Activated CD4-positive, alpha-beta memory T cell treated with anti-CD3 and anti-CD28 coated beads for 36 hours (primary cell): Measurements from ENCODE around the gene IL11. TPM values are rescaled to one million over a fixed set of nuclear protein-coding genes. Genes with fewer than 3 reads are reported as not detected.

Experiments
- total RNA-seq, 2 experiments: library from RNA; stranded (reverse); gene quantifications; one replicate each; pipeline ENCODE4 v1.2.3, GENCODE V29; 2021

IL11 gene
- total RNA-seq, 2 experiments from 2014 or later, result 0.17 to 0.39 TPM

Other genes with a start within 250 kb of the IL11 start
- not detected for gene TNNT1, start 221.3 kb downstream of the IL11 start, total RNA-seq
- not detected for gene TNNI3, start 212.7 kb downstream of the IL11 start, total RNA-seq
- not detected for gene DNAAF3, start 203.8 kb downstream of the IL11 start, total RNA-seq
- under 1 TPM in 1 of 2 experiments, not detected in 1; 0.22 TPM for gene SYT5, start 190.2 kb downstream of the IL11 start, total RNA-seq
- not detected for gene PTPRH, start 161.0 kb downstream of the IL11 start, total RNA-seq
- 1 to 10 TPM; 4.8 to 6.5 TPM for gene TMEM86B, start 141.7 kb downstream of the IL11 start, total RNA-seq
- gene PPP6R1, start 111.4 kb downstream of the IL11 start, total RNA-seq, result 100 to 1,000 TPM; 180 to 200 TPM
- gene HSPBP1, start 90.4 kb downstream of the IL11 start, total RNA-seq, result 10 to 100 TPM; 45.0 to 45.4 TPM
- gene BRSK1, start 86.5 kb downstream of the IL11 start, total RNA-seq, result 1 to 10 TPM; 3.3 to 5.6 TPM
- not detected for gene TMEM150B, start 45.1 kb downstream of the IL11 start, total RNA-seq
- 10 to 100 TPM; 34.2 to 35.2 TPM for gene KMT5C, start 30.6 kb downstream of the IL11 start, total RNA-seq
- under 1 TPM; 0.15 to 0.81 TPM for gene COX6B2, start 15.7 kb downstream of the IL11 start, total RNA-seq
- not detected for gene GARIN5B, start 7.2 kb downstream of the IL11 start, total RNA-seq
- not detected for gene TMEM190, start 6.4 kb upstream of the IL11 start, total RNA-seq
- 1 to 10 TPM; 6.3 to 7.0 TPM for gene TMEM238, start 13.8 kb upstream of the IL11 start, total RNA-seq
- gene RPL28, start 15.5 kb upstream of the IL11 start, total RNA-seq, result 1,000 to 10,000 TPM; 2,630 to 2,642 TPM
- gene UBE2S, start 37.3 kb upstream of the IL11 start, total RNA-seq, result 100 to 1,000 TPM; 267 to 275 TPM
- gene SHISA7, start 72.8 kb upstream of the IL11 start, total RNA-seq, result not detected
- 10 to 100 TPM; 24.6 to 24.7 TPM for gene ISOC2, start 91.2 kb upstream of the IL11 start, total RNA-seq
- not detected for gene C19orf85, start 94.3 kb upstream of the IL11 start, total RNA-seq
- gene ZNF628, start 106.2 kb upstream of the IL11 start, total RNA-seq, result 1 to 10 TPM; 5.8 to 6.9 TPM
- gene NAT14, start 114.7 kb upstream of the IL11 start, total RNA-seq, result 10 to 100 TPM in 1 of 2 experiments, 1 to 10 TPM in 1; 8.5 to 12.9 TPM
- gene SSC5D, start 118.0 kb upstream of the IL11 start, total RNA-seq, result under 1 TPM in 1 of 2 experiments, not detected in 1; 0.33 TPM
- gene SBK2, start 166.7 kb upstream of the IL11 start, total RNA-seq, result not detected
- not detected for gene SBK3, start 175.1 kb upstream of the IL11 start, total RNA-seq
- 1 to 10 TPM; 6.6 to 6.7 TPM for gene ZNF579, start 210.4 kb upstream of the IL11 start, total RNA-seq
- 10 to 100 TPM; 13.8 to 13.9 TPM for gene FIZ1, start 229.1 kb upstream of the IL11 start, total RNA-seq
- gene ZNF524, start 229.8 kb upstream of the IL11 start, total RNA-seq, result 10 to 100 TPM; 21.5 to 25.1 TPM
- gene ZNF865, start 235.2 kb upstream of the IL11 start, total RNA-seq, result 10 to 100 TPM; 12.0 to 13.3 TPM